NOMO-1 (cell line): ENCODE results near the gene MRC2.

Experiments
- DNase-seq, 2 experiments: peaks; one replicate each; lab custom pipeline; 2025; ENCODE audit not compliant: unreplicated experiment in 2 of 2; lab: John Stamatoyannopoulos, UW

The MRC2 gene

GRCh38 chr17:62631086-62631935 is 3.8 kb downstream of the MRC2 start:
- no peak for DNase-seq

DNA sequence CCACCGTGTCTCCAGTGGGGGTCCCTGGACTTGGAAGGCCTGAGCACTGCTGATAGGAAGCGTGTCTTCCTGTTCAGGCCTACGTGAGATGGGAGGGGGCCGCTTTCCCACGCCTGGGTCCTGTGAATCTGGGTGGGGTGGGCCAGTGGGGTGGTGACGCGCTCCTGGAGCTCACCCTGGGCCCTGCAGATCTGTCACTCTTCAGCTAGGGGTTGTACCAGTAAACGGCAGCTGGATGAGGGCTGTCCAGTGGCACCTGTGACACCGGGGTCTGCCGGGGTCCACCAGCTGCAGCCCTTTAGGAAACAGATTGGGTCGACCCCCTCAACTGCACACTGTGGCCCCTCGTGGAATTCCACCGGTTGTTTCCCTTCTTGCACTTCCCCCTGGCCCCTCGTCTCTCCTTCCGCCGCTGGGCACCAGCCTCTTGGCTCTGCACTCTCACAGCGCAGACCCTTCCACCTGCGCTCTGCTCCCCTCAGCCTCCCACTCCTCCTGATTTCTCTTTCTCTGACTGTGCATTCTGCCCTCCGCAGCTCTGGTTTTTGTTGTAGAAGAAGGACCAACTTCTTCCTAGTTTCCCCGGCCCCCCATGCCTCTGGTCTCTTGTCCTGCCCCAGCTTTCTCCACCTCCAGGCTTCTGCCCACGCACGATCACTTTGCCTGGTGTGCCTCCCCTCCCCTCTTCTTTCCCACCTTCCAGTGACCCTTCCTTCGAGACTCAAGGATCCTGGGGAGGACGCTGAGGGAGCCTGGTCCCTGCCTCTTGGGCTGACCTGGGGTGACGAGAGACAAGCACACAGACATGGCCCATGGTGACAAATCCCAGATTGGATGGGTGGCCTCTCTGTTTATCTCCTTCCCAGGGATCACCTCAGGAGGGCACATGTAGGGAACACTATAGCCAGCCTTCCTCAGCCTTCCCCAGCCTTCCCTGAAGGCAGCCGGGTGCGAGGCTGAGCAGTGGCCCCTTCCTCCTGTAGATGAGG is 4.8 kb downstream of the MRC2 start:
- DNase-seq, result no peak

DNA sequence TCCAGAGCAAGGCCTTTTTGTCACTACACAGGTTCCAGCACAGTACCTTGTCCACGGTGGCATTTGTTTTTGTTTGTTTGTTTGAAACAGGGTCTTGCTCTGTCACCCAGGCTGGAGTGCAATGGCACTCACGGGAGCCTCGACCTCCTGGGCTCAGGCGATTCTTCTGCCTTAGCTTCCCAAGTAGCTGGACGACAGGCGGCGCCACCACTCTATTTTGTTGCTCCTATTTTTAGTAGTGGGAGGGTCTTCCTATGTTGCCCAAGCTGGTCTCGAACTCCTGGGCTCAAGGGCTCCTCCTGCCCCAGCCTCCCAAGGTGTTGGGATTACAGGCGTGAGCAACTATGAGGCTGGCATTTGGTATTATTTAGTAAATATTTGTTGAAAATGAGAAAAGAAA is 10.3 kb downstream of the MRC2 start:
- no peak for DNase-seq

GRCh38 chr17:62641153-62641552 is 13.7 kb downstream of the MRC2 start:
- DNase-seq, result peak in 1 of 2 experiments; percentile 24

DNA sequence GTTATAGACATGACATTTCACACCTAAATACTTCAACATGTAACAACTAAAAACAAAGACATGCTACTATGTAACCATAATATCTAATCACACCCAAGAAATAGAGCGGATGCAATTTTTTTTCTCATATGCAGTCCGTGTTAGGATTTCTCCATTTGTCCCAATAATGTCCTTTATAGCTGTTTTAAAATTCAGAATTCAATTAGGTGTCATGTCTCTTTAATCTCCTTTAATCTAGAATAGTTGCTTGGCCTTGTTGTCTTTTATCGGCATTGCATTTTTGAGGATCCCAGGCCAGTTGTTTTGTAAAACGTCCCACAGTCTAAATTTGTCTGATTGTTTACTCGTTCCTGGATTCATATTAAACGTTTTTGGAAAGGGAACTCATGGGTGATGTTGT is 14.5 kb downstream of the MRC2 start:
- no peak for DNase-seq

GRCh38 chr17:62643496-62643895 is 16.0 kb downstream of the MRC2 start:
- DNase-seq, result no peak

DNA sequence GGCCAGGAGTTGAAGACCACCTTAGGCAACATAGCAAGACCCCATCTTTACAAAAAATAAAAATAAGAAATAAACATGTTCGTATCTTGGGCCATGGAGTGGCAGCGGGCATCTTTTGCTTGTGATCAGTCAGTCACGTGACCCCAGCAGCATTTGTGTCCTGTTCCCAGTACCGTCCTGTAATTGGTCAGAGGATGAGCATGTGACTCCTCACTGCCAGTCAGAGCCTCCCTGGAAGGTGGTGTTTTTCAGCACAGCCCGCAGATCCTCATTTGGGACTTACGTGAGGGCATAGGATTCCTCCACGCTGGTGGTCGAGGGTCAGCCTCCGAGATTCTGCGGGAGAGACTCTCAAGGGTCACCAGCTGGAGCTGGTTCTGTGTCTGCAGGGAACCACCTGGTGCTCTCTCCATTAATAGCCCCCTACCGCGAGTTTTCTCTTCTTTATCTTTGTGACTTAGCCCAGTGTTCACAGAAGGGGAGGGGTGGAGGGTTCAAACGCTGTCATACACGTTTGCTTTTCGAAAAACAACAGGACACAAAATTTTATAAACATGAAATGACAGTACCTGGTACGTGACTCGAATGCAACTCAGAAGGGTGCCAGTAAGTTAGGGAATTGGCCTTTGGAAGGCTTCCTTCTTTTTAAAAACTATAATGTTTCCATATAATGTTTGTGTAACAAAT is 17.2 kb downstream of the MRC2 start:
- DNase-seq, result no peak

DNA sequence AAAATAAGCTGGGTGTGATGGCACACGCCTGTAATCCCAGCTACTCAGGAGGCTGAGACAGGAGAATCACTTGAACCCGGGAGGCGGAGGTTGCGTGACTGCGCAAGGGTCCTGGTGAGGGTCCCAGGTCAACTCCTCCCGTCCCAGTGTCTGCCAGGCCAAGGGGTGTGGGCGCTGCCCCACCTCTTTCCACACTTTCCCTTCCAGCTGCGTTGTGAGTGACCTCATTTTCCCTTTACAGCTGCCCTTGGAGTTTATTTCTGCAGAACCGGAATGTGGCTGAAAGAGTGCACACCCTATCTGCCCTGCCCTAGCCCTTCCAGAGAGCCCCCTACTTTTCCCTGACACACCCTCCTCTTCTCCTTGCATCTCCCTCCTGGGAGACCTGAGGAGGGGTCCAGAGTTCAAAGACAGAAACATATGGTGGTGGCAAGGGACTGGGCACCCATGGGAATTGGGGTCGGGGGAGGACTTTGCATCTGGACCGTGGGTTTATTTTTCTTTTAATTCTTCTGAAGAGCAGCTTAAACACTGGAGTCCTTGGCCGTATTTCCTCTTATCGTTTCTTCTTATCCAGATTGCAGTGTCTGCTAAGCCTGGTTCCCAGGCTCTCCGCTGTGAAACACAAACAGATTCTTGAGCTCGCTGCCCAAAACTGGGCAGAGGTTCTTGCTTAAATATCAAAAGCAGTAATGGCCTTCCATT is 20.9 kb downstream of the MRC2 start:
- DNase-seq, result no peak

GRCh38 chr17:62648956-62649294 is 21.5 kb downstream of the MRC2 start:
- DNase-seq, result no peak

DNA sequence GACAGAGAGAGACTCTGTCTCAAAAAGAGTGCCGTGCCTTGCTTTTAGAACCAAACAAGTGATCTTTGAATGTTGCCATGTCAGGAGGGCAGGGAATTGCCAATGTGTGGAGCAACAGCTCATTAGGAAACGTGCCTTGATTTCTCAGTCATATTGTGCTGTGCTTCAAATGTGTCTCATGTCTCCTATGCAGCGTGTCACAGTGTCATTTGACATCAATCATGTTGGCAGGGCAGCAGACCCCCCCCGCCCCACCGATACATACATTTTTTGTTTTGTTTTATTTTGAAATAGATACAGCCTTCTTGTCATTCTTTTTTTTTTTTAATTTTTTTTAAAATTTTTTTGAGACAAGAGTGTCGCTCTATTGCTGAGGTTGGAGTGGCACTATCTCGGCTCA is 22.1 kb downstream of the MRC2 start:
- no peak for DNase-seq

GRCh38 chr17:62650587-62650986 is 23.1 kb downstream of the MRC2 start:
- no peak for DNase-seq

DNA sequence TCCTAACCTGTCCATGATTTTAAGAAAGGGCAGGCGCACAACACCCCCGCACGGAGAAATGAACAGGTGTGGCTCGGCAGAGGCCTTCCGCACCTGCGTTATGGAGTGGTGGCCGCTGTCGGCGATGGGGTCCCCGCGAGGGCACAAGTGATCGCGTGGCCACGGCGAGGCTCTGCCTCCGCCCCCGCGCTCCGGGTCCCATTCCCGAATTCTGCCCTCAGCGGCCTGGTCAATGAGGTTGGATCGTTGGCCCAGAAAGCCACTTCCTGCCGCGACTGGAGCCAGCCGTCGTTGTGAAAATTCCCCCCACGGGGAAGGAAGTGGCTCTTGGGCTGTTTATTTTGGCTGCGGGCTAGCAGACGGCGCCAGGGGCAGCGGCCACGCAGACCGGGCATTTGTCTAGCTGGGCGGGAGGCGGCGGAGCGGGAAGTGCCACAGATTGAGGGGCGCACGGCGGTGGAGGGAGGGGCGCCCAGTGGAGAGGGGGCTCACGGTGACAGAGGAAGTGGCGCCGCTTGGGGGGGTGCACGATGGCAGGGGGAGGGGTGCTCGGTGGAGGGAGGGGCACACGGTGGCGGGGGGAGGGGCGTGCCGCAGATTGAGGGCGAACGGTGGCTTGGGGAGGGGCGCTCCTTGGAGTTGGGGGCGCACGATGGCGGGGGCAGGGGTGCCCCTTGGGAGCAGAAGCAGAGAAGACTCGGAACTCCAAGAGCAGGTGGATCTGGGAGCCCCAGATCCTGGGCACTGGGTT is 25.0 kb downstream of the MRC2 start:
- peak; percentile 70 to 91 for DNase-seq

GRCh38 chr17:62653002-62653825 is 25.7 kb downstream of the MRC2 start:
- DNase-seq, result peak; percentile 77 to 86

DNA sequence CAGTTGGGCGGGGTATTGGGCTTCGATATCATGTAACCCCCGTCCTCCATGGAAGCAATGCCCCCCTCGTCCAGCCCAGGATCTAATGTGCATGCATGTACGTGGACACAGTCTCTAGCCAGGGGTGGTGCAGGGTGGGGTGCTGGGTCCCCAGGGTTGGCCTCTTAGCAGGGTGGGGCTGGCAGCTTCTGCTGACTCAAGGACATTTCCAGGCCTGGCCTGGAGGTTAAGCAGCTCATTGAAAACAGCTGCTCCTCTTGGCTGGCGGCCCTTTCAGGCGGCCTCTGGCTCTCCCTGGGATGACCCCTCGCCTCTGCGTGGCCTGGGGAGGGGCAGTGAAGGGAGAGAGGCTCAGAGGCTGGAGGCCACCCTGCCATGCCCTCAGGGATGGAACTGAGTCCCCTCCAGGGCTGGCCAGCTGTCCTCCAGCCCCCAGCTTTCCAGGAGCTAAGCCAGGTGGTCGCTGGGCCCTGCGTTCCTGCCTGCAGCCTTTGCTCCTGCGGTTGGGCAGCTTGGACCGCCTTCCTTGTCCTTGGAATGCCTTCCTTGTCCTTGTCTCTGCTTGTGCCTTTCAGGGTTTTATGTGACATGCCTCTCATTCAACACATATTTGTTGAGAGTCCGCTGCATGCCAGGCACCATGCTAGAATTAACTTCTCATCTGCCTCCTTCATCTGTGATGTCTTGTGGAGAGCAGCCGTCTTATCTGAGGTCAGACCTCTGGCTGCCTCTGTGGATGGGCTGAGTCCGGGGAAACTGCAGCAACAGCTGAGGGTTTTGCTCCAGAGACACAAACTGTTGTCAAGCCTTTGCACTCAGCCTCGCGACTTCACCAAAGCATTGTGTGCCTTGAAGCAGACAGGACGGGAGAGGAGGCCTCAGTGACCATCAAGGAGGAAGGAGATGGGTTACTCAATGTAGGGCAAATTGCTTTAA is 26.6 kb downstream of the MRC2 start:
- peak; percentile 24 to 46 for DNase-seq

DNA sequence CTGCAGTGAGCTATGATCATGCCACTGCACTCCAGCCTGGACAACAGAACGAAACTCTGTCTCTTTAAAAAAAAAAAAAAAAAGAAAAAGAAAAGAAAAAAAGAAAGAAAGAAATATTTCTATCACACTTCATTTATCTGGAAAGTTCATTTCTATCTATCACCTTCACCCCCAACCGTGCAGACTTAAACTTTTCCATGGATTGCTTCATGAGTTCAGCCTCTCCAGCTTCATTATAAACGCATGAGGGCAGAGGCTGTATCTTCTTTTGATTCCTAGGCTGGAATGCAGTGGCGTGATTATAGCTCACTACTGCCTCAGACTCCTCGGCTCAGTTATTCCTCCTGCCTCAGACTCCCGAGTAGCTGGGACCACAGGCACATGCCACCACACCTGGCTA is 28.2 kb downstream of the MRC2 start:
- no peak for DNase-seq

DNA sequence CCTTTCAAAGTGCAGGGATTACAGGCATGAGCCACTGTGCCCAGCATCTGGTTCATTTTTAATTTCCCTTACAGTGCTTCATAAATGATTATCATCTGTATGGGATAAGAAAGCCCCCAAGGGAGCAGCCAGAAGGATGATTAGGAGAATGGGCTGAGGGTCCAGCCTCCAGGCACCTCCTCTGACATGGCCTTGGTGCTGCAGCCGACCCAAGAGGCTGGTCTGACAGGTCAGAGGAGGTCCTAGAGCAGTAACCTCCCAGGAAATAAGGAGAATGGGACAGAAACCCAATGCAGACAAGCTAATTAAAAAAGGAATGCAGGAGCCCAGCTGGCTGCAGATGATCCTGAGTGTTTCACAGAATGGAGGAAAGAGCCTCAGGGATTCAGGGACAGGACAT is 29.0 kb downstream of the MRC2 start:
- no peak for DNase-seq

- DNase-seq, result no peak
Observed at GRCh38 chr17:62657145-62657665, 29.7 kb downstream of the MRC2 start.

- DNase-seq, result no peak
Observed at GRCh38 chr17:62657690-62658089, 30.2 kb downstream of the MRC2 start.
